COLO829 (cell line): Measurements from ENCODE around the gene HSPA12B.

Source experiments
- DNase-seq: peaks from one replicate; pipeline ENCODE4 v3.0.0; 2012; ENCODE audit warnings: low spot score

HSPA12B gene

GRCh38 chr20:3729811-3730540, 2.5 kb upstream of the HSPA12B start:
- DNase-seq = no peak

DNA sequence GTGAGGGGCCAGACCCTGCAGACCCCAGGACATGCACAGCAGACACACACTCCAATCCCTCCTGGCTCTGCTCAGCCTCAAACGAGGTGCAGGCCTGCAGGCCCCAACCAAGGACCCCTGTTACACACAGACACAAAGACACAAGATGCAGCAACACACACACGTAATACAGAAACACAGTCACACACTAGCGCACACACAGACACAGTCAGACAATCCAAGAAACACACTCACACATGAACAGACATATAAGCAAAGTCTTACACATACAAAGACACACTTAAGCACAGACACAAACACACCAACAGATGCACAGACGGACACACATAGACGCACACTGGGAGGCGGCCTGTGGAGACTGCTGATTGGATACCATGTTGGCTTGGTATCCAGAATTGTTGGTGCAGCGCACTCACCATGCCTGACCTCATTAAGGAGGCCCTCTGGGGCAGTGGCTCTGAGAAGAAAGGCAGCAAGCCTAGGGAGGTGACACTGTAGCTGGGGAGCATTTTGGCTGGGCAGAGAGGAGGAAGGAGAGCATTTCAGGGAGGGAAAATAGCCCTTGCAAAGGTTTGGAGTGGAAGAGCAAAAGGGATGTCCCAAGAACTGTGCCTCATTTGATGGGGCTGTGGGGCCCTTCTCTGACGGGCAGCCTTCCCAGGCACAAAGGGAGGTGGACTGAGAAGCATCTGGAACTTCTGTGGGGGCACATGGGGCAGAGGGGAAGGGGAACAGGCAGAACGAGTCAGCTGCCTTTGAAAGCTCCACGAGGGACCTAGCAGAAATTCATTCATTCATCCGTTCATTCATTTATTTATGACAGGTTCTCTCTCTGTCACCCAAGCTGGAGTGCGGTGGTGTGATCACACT, 1.4 kb upstream of the HSPA12B start:
- no peak for DNase-seq

DNA sequence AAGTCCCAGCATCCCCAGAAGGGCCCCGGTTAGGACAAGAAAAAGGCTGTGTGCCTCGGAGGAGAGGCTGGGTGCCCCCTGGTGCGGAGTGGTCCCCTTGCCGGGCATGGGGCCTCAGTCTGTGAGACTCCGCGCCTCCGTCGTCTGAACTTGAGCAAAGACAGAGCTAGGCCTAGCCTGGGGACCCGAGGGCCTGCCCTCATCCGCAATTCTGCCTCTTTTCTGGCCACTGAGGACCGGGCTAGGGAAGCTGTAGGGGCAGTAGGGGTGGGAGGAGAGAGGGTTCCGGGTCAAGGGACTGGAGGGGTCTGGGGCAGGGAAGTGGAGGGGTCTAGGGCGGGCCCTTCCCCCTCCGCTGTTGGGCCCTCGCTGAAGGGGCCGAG, 550 bp upstream of the HSPA12B start:
- DNase-seq = no peak

- DNase-seq = no peak
Observed at GRCh38 chr20:3733119-3733995, 872 bp downstream of the HSPA12B start.

DNA sequence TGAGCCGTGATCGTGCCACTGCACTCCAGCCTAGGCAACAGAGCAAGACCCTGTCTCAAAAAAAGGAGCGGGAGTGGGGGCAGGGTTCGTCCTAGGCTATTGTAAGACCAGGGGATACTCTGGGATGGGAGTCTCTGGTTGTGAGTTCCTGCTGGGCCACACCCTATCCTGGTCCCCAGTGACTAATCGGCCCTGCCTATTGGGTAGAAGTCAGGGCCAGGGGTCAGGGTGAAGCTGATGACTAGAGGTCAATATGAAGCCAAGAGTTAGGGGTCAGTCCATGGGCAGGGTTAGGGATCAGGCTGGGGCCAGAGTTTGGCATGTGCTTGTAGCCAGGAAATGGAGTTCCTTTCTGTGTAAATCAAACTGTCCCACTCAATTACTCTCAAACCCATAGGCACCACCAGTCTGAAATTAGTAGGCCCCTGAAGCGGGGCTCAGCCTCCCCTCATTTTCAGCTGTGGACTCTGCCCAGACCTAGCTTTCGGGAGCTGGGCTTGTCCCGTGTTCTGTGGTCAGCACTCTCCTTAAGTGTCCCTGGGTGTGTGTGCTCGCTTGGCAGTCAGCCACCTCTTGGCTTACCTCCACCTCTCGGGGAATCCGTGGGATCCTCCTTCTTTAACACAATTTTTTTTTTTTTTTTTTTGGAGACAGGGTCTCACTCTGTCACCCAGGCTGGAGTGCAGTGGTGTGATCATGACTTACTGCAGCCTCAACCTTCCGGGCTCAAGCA, 1.8 kb downstream of the HSPA12B start:
- no peak for DNase-seq

- no peak for DNase-seq
Observed at GRCh38 chr20:3735768-3736167, 3.3 kb downstream of the HSPA12B start.

GRCh38 chr20:3738111-3739053, 5.9 kb downstream of the HSPA12B start:
- no peak for DNase-seq

GRCh38 chr20:3739054-3739925, 6.8 kb downstream of the HSPA12B start:
- no peak for DNase-seq

DNA sequence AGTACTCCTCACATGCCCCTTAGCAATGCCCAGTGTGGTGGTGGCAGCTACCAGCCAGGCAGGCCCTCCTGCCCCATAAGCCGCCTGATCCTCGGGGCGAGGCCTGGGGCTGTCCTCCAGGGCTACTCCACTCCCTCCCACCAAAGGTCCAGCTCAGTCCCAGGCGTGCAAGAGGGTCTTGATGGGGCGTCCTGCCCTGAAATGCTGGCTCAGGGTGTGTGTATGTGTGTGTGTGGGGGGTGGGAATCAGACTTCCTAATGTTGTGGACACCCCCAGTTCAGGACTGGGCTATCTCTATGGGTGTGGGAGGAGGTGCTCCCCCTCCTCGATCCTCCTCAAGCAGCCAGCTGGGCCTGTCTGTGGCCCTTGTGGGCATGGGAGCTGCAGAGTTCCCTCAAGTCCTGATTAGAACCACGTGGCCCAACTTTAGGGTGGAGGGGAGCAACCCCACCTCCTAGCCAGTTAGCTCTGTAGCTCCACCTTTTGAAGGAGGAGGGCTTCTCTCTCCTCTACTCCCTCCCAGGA, 7.5 kb downstream of the HSPA12B start:
- DNase-seq = no peak

DNA sequence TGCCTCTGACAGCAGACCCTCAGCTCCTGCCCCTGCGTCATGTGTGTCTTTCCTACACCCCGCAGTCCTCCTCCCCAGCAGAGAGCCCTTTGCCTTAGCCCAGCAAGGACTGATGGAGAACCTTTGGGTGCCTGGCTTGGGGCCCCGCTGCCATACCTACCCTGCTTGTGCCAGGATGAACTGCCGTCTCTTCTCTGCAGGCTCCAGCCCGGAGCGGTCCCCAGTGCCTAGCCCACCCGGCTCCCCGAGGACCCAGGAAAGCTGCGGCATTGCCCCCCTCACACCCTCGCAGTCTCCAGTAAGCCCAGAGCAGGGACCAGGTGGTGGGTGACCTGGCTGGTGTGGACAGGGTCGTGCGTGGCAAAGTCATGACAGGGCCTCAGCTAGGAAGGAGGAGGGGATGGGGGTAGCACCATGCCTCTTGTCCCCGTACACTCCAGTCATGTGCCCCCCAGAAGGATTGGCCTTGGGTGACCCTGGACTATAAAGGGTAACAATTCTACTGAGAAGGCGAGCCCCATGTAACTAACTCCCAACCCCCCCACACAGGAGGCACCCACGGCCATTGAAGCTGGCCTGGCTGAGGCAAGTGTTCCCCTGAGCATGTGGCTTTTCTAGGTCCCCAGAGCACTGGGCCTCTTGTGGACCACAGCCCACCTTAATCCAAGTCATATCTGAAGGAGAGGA, 8.3 kb downstream of the HSPA12B start:
- no peak for DNase-seq

GRCh38 chr20:3741836-3742458, 9.5 kb downstream of the HSPA12B start:
- no peak for DNase-seq

GRCh38 chr20:3743251-3743650, 10.8 kb downstream of the HSPA12B start:
- no peak for DNase-seq

DNA sequence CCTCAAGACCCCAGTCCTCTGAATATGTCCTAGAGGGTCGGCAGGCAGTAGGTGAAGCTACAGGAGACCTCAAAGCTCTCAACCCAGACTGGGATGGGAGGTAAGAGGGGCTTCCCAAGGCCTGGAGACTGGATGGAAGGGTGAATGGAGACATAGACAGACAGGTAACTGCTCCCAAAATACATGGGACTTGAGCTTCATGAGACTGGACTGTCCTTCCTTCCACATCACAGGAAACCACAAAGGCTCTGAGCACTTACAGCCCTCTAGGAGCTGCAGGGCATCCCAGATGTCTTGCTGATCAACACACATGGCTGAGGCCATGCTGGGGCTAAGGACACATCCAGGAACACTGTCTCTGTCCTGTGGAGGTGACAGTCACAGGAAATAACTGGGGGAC, 11.6 kb downstream of the HSPA12B start:
- no peak for DNase-seq

GRCh38 chr20:3744806-3745685, 12.6 kb downstream of the HSPA12B start:
- peak; percentile 96 for DNase-seq

DNA sequence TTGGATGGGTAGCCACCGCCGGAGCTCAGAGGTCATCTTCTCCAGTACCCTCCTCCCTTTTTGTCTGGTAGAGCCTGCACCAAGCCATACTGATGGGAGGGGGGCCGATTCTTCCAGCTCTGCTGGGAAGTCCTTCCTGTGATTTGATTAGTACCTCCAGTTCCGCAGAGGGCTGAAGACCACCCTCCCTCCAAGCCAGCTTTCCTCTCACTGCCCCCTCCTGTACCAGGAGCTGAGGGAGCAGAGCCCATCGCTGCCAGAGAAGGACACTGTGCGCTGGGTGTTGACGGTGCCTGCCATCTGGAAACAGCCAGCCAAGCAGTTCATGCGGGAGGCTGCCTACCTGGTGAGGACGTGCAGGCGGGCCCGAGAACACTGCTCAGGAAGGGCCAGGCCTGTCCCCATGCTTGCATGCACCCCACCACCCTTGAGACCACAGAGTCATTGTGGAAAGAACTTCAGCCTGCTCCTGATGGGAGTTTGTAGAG, 13.2 kb downstream of the HSPA12B start:
- no peak for DNase-seq

GRCh38 chr20:3747471-3747870, 15.0 kb downstream of the HSPA12B start:
- no peak for DNase-seq

DNA sequence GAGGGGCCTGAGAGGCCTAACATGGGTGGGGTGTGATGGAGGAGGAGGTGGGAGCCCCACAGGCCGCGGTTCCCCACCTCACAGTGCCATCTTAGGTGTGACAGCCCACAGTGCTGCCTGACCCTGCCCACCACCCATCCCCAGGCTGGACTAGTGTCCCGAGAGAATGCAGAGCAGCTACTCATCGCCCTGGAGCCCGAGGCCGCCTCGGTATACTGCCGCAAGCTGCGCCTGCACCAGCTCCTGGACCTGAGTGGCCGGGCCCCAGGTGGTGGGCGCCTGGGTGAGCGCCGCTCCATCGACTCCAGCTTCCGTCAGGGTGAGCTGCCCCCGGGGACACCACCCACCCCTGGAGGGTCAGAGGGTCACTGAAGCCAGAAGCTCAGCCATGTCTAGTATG, 15.6 kb downstream of the HSPA12B start:
- DNase-seq = no peak
